GM12874 (cell line): ENCODE results near the gene PPP3R1.

Experiments used
- TF ChIP-seq, protein P1 (sequence below): IDR thresholded peaks from 2 replicates; pipeline ENCODE4 v1.5.1; 2011; ENCODE audit warnings: low read depth, mild to moderate bottlenecking, control low read depth, low read length, moderate library complexity; ENCODE audit not compliant: insufficient read depth

PPP3R1 gene

DNA sequence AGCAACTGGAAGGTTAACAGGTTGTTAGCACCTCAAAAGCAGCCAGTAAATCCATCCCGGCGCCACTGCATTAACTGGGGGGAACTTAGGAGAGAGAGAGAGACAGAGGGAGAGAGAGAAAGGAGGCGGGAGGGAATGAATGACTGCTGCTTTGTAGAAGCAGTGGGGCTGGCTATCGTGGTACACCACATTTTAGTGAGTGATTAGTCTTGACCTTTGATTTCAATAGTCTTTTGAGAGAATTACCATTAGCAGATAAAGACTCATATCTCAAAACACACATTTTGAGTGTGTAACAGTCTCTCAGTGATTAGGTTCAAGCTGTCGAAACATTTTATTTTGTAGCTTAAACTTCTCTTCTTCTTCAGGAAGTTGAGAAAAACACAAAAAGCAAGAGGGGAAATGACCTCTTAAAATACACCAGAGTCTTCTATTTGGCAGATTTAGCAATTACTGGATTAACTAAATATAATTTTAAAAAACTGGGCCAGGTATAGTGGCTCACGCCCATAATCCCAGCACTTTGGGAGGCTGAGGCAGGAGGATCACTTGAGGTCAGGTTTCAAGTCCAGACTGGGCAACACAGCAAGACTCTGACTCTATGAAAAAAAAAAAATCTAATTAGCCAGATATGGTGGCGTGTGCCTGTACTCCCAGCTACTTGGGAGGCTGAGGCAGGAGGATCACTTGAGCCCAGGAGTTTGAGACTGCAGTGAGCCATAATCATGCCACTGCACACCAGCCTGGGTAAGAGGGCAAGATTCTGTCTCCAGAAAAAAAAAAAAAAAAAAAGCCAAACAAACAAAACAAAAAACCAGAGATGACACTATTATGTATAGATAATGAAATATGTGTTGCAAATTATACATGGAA is 116.6 kb downstream of the PPP3R1 start:
- TF ChIP-seq, protein P1, sequence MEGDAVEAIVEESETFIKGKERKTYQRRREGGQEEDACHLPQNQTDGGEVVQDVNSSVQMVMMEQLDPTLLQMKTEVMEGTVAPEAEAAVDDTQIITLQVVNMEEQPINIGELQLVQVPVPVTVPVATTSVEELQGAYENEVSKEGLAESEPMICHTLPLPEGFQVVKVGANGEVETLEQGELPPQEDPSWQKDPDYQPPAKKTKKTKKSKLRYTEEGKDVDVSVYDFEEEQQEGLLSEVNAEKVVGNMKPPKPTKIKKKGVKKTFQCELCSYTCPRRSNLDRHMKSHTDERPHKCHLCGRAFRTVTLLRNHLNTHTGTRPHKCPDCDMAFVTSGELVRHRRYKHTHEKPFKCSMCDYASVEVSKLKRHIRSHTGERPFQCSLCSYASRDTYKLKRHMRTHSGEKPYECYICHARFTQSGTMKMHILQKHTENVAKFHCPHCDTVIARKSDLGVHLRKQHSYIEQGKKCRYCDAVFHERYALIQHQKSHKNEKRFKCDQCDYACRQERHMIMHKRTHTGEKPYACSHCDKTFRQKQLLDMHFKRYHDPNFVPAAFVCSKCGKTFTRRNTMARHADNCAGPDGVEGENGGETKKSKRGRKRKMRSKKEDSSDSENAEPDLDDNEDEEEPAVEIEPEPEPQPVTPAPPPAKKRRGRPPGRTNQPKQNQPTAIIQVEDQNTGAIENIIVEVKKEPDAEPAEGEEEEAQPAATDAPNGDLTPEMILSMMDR: no peak

GRCh38 chr2:68134554-68134953 is 117.8 kb downstream of the PPP3R1 start:
- TF ChIP-seq, protein P1: no peak

DNA sequence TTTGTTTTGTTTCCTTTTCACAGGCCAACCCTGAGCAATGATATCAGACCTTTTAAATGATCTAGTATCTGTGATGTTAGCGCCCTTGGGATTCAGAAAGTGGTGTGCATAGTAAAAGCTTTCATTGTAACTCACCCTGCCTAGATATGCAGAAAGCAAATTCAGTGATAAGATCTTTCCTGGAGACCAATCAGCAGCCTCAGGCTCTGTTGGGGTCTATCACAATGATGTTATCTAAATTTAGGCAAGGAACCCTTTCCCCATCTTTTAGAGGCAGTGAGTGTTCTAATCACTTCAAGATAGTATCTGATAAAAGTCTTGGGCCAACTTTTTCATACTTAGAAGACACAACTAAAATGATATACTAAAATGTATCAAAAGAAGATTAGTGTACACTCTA is 118.2 kb downstream of the PPP3R1 start:
- TF ChIP-seq, protein P1: no peak
